ENCODE results near the gene WIZ.

WIZ gene

GRCh38 chr19:15379083-15379998 lies 70.4 kb downstream of the WIZ start, which contains the start of gene AKAP8 (continued):
- TF ChIP-seq ZNF518A (tag by site-specific recombination; conservative IDR thresholded peaks at IDR 0.05; ENCODE audit: low read depth) (0 out of 2 replicates have a peak, but pooled peaks have one; percentile 28), ZNF398 (tag by site-specific recombination; IDR thresholded peaks at IDR 0.05) (no peak), ZNF449 (tag by site-specific recombination; IDR thresholded peaks at IDR 0.05) (0 out of 2 replicates have a peak, but pooled peaks have one; percentile 12), ZNF221 (tag by site-specific recombination; IDR thresholded peaks at IDR 0.05; ENCODE audit: borderline replicate concordance) (no peak), ZNF112 (tag by site-specific recombination; IDR thresholded peaks at IDR 0.05) (no peak), ZBTB20 (tag by site-specific recombination; IDR thresholded peaks at IDR 0.05) (peak; percentile 97), ZNF366 (tag by site-specific recombination; conservative IDR thresholded peaks at IDR 0.05) (no peak), ZNF138 (tag by site-specific recombination; IDR thresholded peaks at IDR 0.05; ENCODE audit: borderline replicate concordance) (no peak), ZNF521 (tag by site-specific recombination; IDR thresholded peaks at IDR 0.05) (no peak), ZNF510 (tag by site-specific recombination; IDR thresholded peaks at IDR 0.05; ENCODE audit: insufficient replicate concordance) (no peak), ZNF114 (tag by site-specific recombination; IDR thresholded peaks at IDR 0.05) (no peak), REST (tag by site-specific recombination; IDR thresholded peaks at IDR 0.05) (no peak), ZNF76 (tag by site-specific recombination; IDR thresholded peaks at IDR 0.05; ENCODE audit: borderline replicate concordance, low read depth) (peak; percentile 95), ZNF626 (tag by site-specific recombination; IDR thresholded peaks at IDR 0.05) (no peak), ZSCAN5A (tag by site-specific recombination; IDR thresholded peaks at IDR 0.05) (no peak), ZFHX2 (tag by site-specific recombination; conservative IDR thresholded peaks at IDR 0.05) (no peak; the same call in 1 of the 2 replicates), ZNF610 (tag by site-specific recombination; IDR thresholded peaks at IDR 0.05; ENCODE audit: borderline replicate concordance) (no peak), ZNF529 (tag by site-specific recombination; IDR thresholded peaks at IDR 0.05; ENCODE audit: insufficient replicate concordance) (no peak), GFI1B (tag by site-specific recombination; IDR thresholded peaks at IDR 0.05) (no peak), ZNF558 (tag by site-specific recombination; IDR thresholded peaks at IDR 0.05) (no peak), ZNF214 (tag by site-specific recombination; IDR thresholded peaks at IDR 0.05; ENCODE audit: borderline replicate concordance) (no peak)

Data from HEK293 (cell line).